H9 (cell line): ENCODE measurements around the gene PLK1. TPM values are rescaled to one million over a fixed set of nuclear protein-coding genes. Genes with fewer than 3 reads are reported as not detected.

Experiments
- DNase-seq: peaks from one replicate; pipeline ENCODE4 v3.0.0-alpha.2; 2017
- H2AFZ ChIP-seq: one replicate; pipeline ENCODE4 v1.6.1; 2013; ENCODE audit warnings: mild to moderate bottlenecking, low read length, control low read depth, moderate library complexity
- H2AK5ac ChIP-seq: 2 replicates; pipeline ENCODE4 v1.6.1; 2013; ENCODE audit warnings: low read length, control low read depth, mixed read lengths; ENCODE audit not compliant: insufficient read length
- H2BK120ac ChIP-seq: one replicate; pipeline ENCODE4 v1.6.1; 2013; ENCODE audit warnings: low read depth, mild to moderate bottlenecking, low read length, control low read depth, inconsistent platforms; ENCODE audit not compliant: poor library complexity, severe bottlenecking
- H2BK12ac ChIP-seq: 2 replicates; pipeline ENCODE4 v1.6.1; 2013; ENCODE audit warnings: low read length, control low read depth, mixed read lengths, low read depth; ENCODE audit not compliant: insufficient read length
- H2BK15ac ChIP-seq: 2 replicates; pipeline ENCODE4 v1.6.1; 2013; ENCODE audit warnings: low read depth, low read length, control low read depth
- H2BK20ac ChIP-seq: one replicate; pipeline ENCODE4 v1.6.1; 2013; ENCODE audit warnings: low read depth, mild to moderate bottlenecking, low read length, control low read depth, inconsistent platforms; ENCODE audit not compliant: poor library complexity, severe bottlenecking
- H2BK5ac ChIP-seq: 2 replicates; pipeline ENCODE4 v1.6.1; 2013; ENCODE audit warnings: low read length, control low read depth, mixed read lengths; ENCODE audit not compliant: insufficient read length
- H3K14ac ChIP-seq: 2 replicates; pipeline ENCODE4 v1.6.1; 2013; ENCODE audit warnings: low read length, control low read depth; ENCODE audit not compliant: insufficient read depth
- H3K18ac ChIP-seq: 2 replicates; pipeline ENCODE4 v1.6.1; 2013; ENCODE audit warnings: low read depth, mild to moderate bottlenecking, mixed read lengths, low read length, control low read depth; ENCODE audit not compliant: insufficient read length
- H3K23ac ChIP-seq: 2 replicates; pipeline ENCODE4 v1.6.1; 2013; ENCODE audit warnings: low read length, control low read depth, mixed read lengths, low read depth; ENCODE audit not compliant: insufficient read length
- H3K23me2 ChIP-seq: 2 replicates; pipeline ENCODE4 v1.6.1; 2013; ENCODE audit warnings: low read depth, mild to moderate bottlenecking, mixed read lengths, low read length, control low read depth; ENCODE audit not compliant: insufficient read length, poor library complexity, severe bottlenecking
- H3K27ac ChIP-seq: 2 replicates; pipeline ENCODE4 v1.5.1; 2013; ENCODE audit warnings: low read length, control low read depth, mixed read lengths, low read depth; ENCODE audit not compliant: insufficient read length
- H3K27me3 ChIP-seq: 2 replicates; pipeline ENCODE4 v1.6.1; 2013; ENCODE audit warnings: low read length, control low read depth, inconsistent platforms; ENCODE audit not compliant: insufficient read depth
- H3K4ac ChIP-seq: 2 replicates; pipeline ENCODE4 v1.6.1; 2013; ENCODE audit warnings: low read depth, mild to moderate bottlenecking, control low read depth, inconsistent platforms, low read length, moderate library complexity
- H3K4me1 ChIP-seq: 2 replicates; pipeline ENCODE4 v1.6.1; 2013; ENCODE audit warnings: low read length, control low read depth, inconsistent platforms; ENCODE audit not compliant: insufficient read depth
- H3K4me2 ChIP-seq: 2 replicates; pipeline ENCODE4 v1.6.1; 2013; ENCODE audit warnings: low read length, control low read depth, mixed read lengths; ENCODE audit not compliant: insufficient read length, insufficient read depth
- H3K56ac ChIP-seq: 2 replicates; pipeline ENCODE4 v1.6.1; 2013; ENCODE audit warnings: low read depth, mild to moderate bottlenecking, mixed read lengths, low read length, control low read depth; ENCODE audit not compliant: insufficient read length
- H3K79me1 ChIP-seq: 2 replicates; pipeline ENCODE4 v1.6.1; 2013; ENCODE audit warnings: low read depth, mild to moderate bottlenecking, moderate library complexity, low read length, control low read depth, inconsistent platforms; ENCODE audit not compliant: insufficient read depth, poor library complexity, severe bottlenecking
- H3K79me2 ChIP-seq: 2 replicates; pipeline ENCODE4 v1.6.1; 2013; ENCODE audit warnings: low read length, control low read depth, inconsistent platforms; ENCODE audit not compliant: insufficient read depth
- H3K9ac ChIP-seq: 2 replicates; pipeline ENCODE4 v1.6.1; 2013; ENCODE audit warnings: low read length, control low read depth, mixed read lengths; ENCODE audit not compliant: insufficient read length; ENCODE audit errors: extremely low read depth
- H3K9me3 ChIP-seq: one replicate; pipeline ENCODE4 v1.6.1; 2013; ENCODE audit warnings: low read depth, low read length, inconsistent platforms; ENCODE audit not compliant: control insufficient read depth
- H3T11ph ChIP-seq: one replicate; pipeline ENCODE4 v1.6.1; 2013; ENCODE audit warnings: mild to moderate bottlenecking, low read length, control low read depth, inconsistent platforms
- H4K20me1 ChIP-seq: one replicate; pipeline ENCODE4 v1.6.1; 2013; ENCODE audit not compliant: control insufficient read depth, insufficient read length, insufficient read depth
- H4K5ac ChIP-seq: 2 replicates; pipeline ENCODE4 v1.6.1; 2013; ENCODE audit warnings: low read depth, mild to moderate bottlenecking, mixed read lengths, low read length, control low read depth; ENCODE audit not compliant: insufficient read length
- H4K8ac ChIP-seq: replicated peaks from 2 replicates; pipeline ENCODE4 v1.6.1; 2013; ENCODE audit warnings: low read length, control low read depth, mixed read lengths, low read depth; ENCODE audit not compliant: insufficient read length
- H4K91ac ChIP-seq: 2 replicates; pipeline ENCODE4 v1.6.1; 2013; ENCODE audit warnings: low read depth, mild to moderate bottlenecking, moderate library complexity, mixed read lengths, low read length, control low read depth; ENCODE audit not compliant: insufficient read length
- H3K27ac Mint-ChIP-seq, 3 experiments: 2 replicates in 2 of 3; 3 replicates in 1 of 3; pipeline ENCODE4 v1.8.0; 2020 to 2021; ENCODE audit warnings: mixed read lengths in 3 of 3, mild to moderate bottlenecking in 1 of 3, moderate library complexity in 1 of 3
- H3K27me3 Mint-ChIP-seq: 2 replicates; pipeline ENCODE4 v1.8.0; 2021; ENCODE audit warnings: low read depth, mild to moderate bottlenecking, moderate library complexity, mixed read lengths
- H3K36me3 Mint-ChIP-seq, 3 experiments: 2 replicates in 2 of 3; 3 replicates in 1 of 3; pipeline ENCODE4 v1.8.0; 2020 to 2021; ENCODE audit warnings: low read depth in 3 of 3, mixed read lengths in 3 of 3; ENCODE audit not compliant: insufficient read depth in 1 of 3
- H3K4me1 Mint-ChIP-seq, 2 experiments: 2 replicates each; pipeline ENCODE4 v1.8.0; 2020; ENCODE audit warnings: mixed read lengths in 2 of 2
- H3K4me3 Mint-ChIP-seq, 2 experiments: 2 replicates in 1 of 2; 3 replicates in 1 of 2; pipeline ENCODE4 v1.8.0; 2020 to 2021; ENCODE audit warnings: mild to moderate bottlenecking in 2 of 2, mixed read lengths in 2 of 2, moderate library complexity in 1 of 2
- H3K9me3 Mint-ChIP-seq, 2 experiments: 2 replicates in 1 of 2; 3 replicates in 1 of 2; pipeline ENCODE4 v1.8.0; 2020; ENCODE audit warnings: mild to moderate bottlenecking in 2 of 2, mixed read lengths in 2 of 2, moderate library complexity in 1 of 2
- WGBS: extraction: QIAGEN DNeasy Blood & Tissue Kit; methylation state at CpG from one replicate; pipeline ENCODE4 v1.1.7; 2013; ENCODE audit warnings: missing lambda C conversion rate, low lambda C conversion rate, mixed read lengths; ENCODE audit not compliant: insufficient read length; ENCODE audit errors: extremely low coverage; 5-methylcytosine and 5-hydroxymethylcytosine counted together
- total RNA-seq: library from RNA; stranded (reverse); gene quantifications from 2 replicates; pipeline ENCODE4 v1.2.1, GENCODE V29; 2021
- TF ChIP-seq, protein P1 (sequence below): fragments of 200-600 bp; sonication (generic); conservative IDR thresholded peaks from 3 replicates; pipeline ENCODE4 v1.8.0; 2021; ENCODE audit warnings: antibody characterized with exemption, mild to moderate bottlenecking

Gene PLK1
- total RNA-seq, 1 experiment from 2014 or later, result 140 TPM

DNA sequence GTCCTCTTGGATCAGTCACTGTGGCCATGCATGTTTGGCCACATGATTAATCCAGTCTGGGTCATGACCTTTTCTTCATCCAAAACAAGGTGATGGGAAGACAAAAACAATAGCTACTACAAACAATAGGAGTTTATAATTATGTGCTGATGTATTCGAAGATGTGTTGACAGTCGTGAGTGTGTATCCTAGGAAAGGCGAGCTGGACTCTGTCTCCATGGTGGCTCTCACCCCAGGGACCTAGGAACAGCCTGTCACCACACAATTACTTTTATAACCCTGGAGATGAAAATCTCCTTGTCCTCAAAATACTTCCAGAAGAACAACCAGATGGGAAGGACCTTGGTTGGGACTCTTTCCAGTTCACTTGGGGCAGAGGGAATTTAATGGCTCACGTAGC lies 9.8 kb upstream of the PLK1 start:
- no peak overlapping the region for H2BK12ac ChIP-seq
- Mint-ChIP-seq H3K9me3 (no peaks in the 10 kb centered on the region), H3K36me3 (peaks cover 0 to 77% (median 60%) of the 10 kb centered on the region in 3 experiments; a peak in 6 of 7 replicates), H3K27me3 (no peaks in the 10 kb centered on the region), H3K27ac (no peak overlapping the region), H3K4me1 (no peaks in the 10 kb centered on the region), H3K4me3 (no peak overlapping the region)
- no peak overlapping the region for H4K91ac ChIP-seq
- H3K4ac ChIP-seq, result no peak overlapping the region
- no peak overlapping the region for H2AK5ac ChIP-seq
- no peaks in the 10 kb centered on the region for H3K27me3 ChIP-seq
- no peak overlapping the region for H2AFZ ChIP-seq
- H3K4me1 ChIP-seq, result no peaks in the 10 kb centered on the region
- H2BK20ac ChIP-seq, result no peak overlapping the region
- H2BK120ac ChIP-seq, result no peak overlapping the region
- H3K23ac ChIP-seq, result no peak overlapping the region
- no peaks in the 10 kb centered on the region for H3K79me2 ChIP-seq
- H3K23me2 ChIP-seq, result no peaks in the 10 kb centered on the region
- TF ChIP-seq, protein P1, sequence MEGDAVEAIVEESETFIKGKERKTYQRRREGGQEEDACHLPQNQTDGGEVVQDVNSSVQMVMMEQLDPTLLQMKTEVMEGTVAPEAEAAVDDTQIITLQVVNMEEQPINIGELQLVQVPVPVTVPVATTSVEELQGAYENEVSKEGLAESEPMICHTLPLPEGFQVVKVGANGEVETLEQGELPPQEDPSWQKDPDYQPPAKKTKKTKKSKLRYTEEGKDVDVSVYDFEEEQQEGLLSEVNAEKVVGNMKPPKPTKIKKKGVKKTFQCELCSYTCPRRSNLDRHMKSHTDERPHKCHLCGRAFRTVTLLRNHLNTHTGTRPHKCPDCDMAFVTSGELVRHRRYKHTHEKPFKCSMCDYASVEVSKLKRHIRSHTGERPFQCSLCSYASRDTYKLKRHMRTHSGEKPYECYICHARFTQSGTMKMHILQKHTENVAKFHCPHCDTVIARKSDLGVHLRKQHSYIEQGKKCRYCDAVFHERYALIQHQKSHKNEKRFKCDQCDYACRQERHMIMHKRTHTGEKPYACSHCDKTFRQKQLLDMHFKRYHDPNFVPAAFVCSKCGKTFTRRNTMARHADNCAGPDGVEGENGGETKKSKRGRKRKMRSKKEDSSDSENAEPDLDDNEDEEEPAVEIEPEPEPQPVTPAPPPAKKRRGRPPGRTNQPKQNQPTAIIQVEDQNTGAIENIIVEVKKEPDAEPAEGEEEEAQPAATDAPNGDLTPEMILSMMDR, result no peak
- H3K14ac ChIP-seq, result no peak overlapping the region
- H4K5ac ChIP-seq, result no peak overlapping the region
- H4K8ac ChIP-seq, result no peak overlapping the region
- no peak overlapping the region for H3K9ac ChIP-seq
- H3K18ac ChIP-seq, result no peak overlapping the region
- no peak overlapping the region for H3K56ac ChIP-seq
- no peaks in the 10 kb centered on the region for H4K20me1 ChIP-seq
- no peak overlapping the region for H3K27ac ChIP-seq
- no CpG with 5 or more reads among the region's 4 CpGs for WGBS
- no peaks in the 10 kb centered on the region for H3K79me1 ChIP-seq
- DNase-seq, result no peak
- no peaks in the 10 kb centered on the region for H3K9me3 ChIP-seq
- no peak overlapping the region for H2BK15ac ChIP-seq
- H2BK5ac ChIP-seq, result no peak overlapping the region
- H3K4me2 ChIP-seq, result no peak overlapping the region
- H3T11ph ChIP-seq, result no peak overlapping the region
